Measurements from ENCODE around the gene CDKN1A.

Gene CDKN1A

GRCh38 chr6:36716476-36717093 lies 38.1 kb downstream of the CDKN1A start:
- Histone ChIP-seq H3K9ac (no peak overlapping the region), H4K20me1 (no peaks in the 10 kb centered on the region), H3K4me2 (no peak overlapping the region), H3K36me3 (no peaks in the 10 kb centered on the region), H3K4me1 (peaks cover 54% of the 10 kb centered on the region), H3K9me3 (no peaks in the 10 kb centered on the region), H3K4me3 (no peak overlapping the region), H3K27ac (no peak overlapping the region), H3K27me3 (no peaks in the 10 kb centered on the region)
- TF ChIP-seq Cebpa-rat (IDR thresholded peaks at IDR 0.05) = no peak

- Histone ChIP-seq H4K20me1 (no peaks in the 10 kb centered on the region), H3K27ac (0 out of 2 replicates have a peak overlapping the region, but pooled peaks have one; percentile 45), H3K4me1 (peaks cover 61% of the 10 kb centered on the region), H3K27me3 (no peaks in the 10 kb centered on the region), H3K9me3 (no peaks in the 10 kb centered on the region), H3K36me3 (no peaks in the 10 kb centered on the region), H3K4me3 (no peak overlapping the region), H3K4me2 (peak overlapping the region; percentile 74; the same call in 1 of the 2 replicates), H3K9ac (no peak overlapping the region)
- TF ChIP-seq Cebpa-rat (IDR thresholded peaks at IDR 0.05) = no peak
Observed at GRCh38 chr6:36717231-36717825, 38.8 kb downstream of the CDKN1A start.

- H3K36me3 ChIP-seq = no peaks in the 10 kb centered on the region
- H3K27me3 ChIP-seq = no peaks in the 10 kb centered on the region
- H3K4me1 ChIP-seq = peaks cover 66% of the 10 kb centered on the region
- no peak overlapping the region for H3K4me3 ChIP-seq
- H3K9me3 ChIP-seq = no peaks in the 10 kb centered on the region
- peak overlapping the region; percentile 45; the same call in 1 of the 2 replicates for H3K27ac ChIP-seq
- H4K20me1 ChIP-seq = no peaks in the 10 kb centered on the region
- TF ChIP-seq Cebpa-rat (IDR thresholded peaks at IDR 0.05) = no peak
- 0 out of 2 replicates have a peak overlapping the region, but pooled peaks have one; percentile 38 for H3K9ac ChIP-seq
- H3K4me2 ChIP-seq = peak overlapping the region; percentile 74
Observed at GRCh38 chr6:36717871-36718540, 39.5 kb downstream of the CDKN1A start.

- H3K4me3 ChIP-seq = no peak overlapping the region
- no peak for TF ChIP-seq Cebpa-rat (IDR thresholded peaks at IDR 0.05)
Observed at GRCh38 chr6:36718560-36718959, 40.0 kb downstream of the CDKN1A start.

GRCh38 chr6:36719126-36719525 lies 40.6 kb downstream of the CDKN1A start:
- Histone ChIP-seq H3K4me2 (peak overlapping the region; percentile 74), H3K9ac (0 out of 2 replicates have a peak overlapping the region, but pooled peaks have one; percentile 55), H3K27ac (peak overlapping the region; percentile 80), H3K4me1 (peaks cover 70% of the 10 kb centered on the region), H3K27me3 (no peaks in the 10 kb centered on the region), H4K20me1 (no peaks in the 10 kb centered on the region), H3K36me3 (no peaks in the 10 kb centered on the region), H3K9me3 (no peaks in the 10 kb centered on the region), H3K4me3 (no peak overlapping the region)
- TF ChIP-seq Cebpa-rat (IDR thresholded peaks at IDR 0.05) = no peak

More at GRCh38 chr6:36718560-36718959, 40.0 kb downstream of the CDKN1A start:
- Histone ChIP-seq H3K27ac (peak overlapping the region; percentile 45; the same call in 1 of the 2 replicates), H3K4me1 (peaks cover 68% of the 10 kb centered on the region), H3K4me2 (peak overlapping the region; percentile 74), H3K9ac (no peak overlapping the region), H3K36me3 (no peaks in the 10 kb centered on the region), H3K27me3 (no peaks in the 10 kb centered on the region), H3K9me3 (no peaks in the 10 kb centered on the region), H4K20me1 (no peaks in the 10 kb centered on the region)

GRCh38 chr6:36720251-36721141 lies 42.0 kb downstream of the CDKN1A start:
- no peaks in the 10 kb centered on the region for H3K36me3 ChIP-seq
- H4K20me1 ChIP-seq = no peaks in the 10 kb centered on the region
- H3K27me3 ChIP-seq = no peaks in the 10 kb centered on the region
- peak overlapping the region; percentile 80 for H3K27ac ChIP-seq
- peaks cover 82% of the 10 kb centered on the region for H3K4me1 ChIP-seq
- H3K4me2 ChIP-seq = peak overlapping the region; percentile 74
- H3K4me3 ChIP-seq = no peak overlapping the region
- no peak for TF ChIP-seq Cebpa-rat (IDR thresholded peaks at IDR 0.05)
- H3K9ac ChIP-seq = peak overlapping the region; percentile 55; the same call in 1 of the 2 replicates
- H3K9me3 ChIP-seq = no peaks in the 10 kb centered on the region

GRCh38 chr6:36721369-36722140 lies 43.0 kb downstream of the CDKN1A start:
- TF ChIP-seq Cebpa-rat (IDR thresholded peaks at IDR 0.05) = no peak
- Histone ChIP-seq H3K4me3 (no peak overlapping the region), H3K4me2 (peak overlapping the region; percentile 74), H3K9ac (peak overlapping the region; percentile 24), H3K9me3 (no peaks in the 10 kb centered on the region), H4K20me1 (no peaks in the 10 kb centered on the region), H3K36me3 (no peaks in the 10 kb centered on the region), H3K27me3 (no peaks in the 10 kb centered on the region), H3K27ac (peak overlapping the region; percentile 80), H3K4me1 (peaks cover 92% of the 10 kb centered on the region)

GRCh38 chr6:36722365-36722764 lies 43.9 kb downstream of the CDKN1A start:
- no peaks in the 10 kb centered on the region for H4K20me1 ChIP-seq
- H3K27me3 ChIP-seq = no peaks in the 10 kb centered on the region
- H3K27ac ChIP-seq = peak overlapping the region; percentile 80
- peak overlapping the region; percentile 24; the same call in 1 of the 2 replicates for H3K9ac ChIP-seq
- no peaks in the 10 kb centered on the region for H3K36me3 ChIP-seq
- no peak overlapping the region for H3K4me3 ChIP-seq
- peaks cover 95% of the 10 kb centered on the region for H3K4me1 ChIP-seq
- no peaks in the 10 kb centered on the region for H3K9me3 ChIP-seq
- H3K4me2 ChIP-seq = peak overlapping the region; percentile 74
- TF ChIP-seq Cebpa-rat (IDR thresholded peaks at IDR 0.05) = no peak
